Suppressor macrophage treated with lipopolysaccharide for 4 hours (primary cell): ENCODE data around the gene PPARG.
A peak's percentile ranks its signal among the peaks of the same experiment; 100 is the strongest.
"Not testable (repeated sequence)": the region's sequence is repeated elsewhere in the genome, so short reads cannot be mapped to it uniquely, and the experiment has no call there.

Experiments used
- DNase-seq: peaks from one replicate; pipeline ENCODE4 v3.0.0-alpha.2; 2020

Gene PPARG

DNA sequence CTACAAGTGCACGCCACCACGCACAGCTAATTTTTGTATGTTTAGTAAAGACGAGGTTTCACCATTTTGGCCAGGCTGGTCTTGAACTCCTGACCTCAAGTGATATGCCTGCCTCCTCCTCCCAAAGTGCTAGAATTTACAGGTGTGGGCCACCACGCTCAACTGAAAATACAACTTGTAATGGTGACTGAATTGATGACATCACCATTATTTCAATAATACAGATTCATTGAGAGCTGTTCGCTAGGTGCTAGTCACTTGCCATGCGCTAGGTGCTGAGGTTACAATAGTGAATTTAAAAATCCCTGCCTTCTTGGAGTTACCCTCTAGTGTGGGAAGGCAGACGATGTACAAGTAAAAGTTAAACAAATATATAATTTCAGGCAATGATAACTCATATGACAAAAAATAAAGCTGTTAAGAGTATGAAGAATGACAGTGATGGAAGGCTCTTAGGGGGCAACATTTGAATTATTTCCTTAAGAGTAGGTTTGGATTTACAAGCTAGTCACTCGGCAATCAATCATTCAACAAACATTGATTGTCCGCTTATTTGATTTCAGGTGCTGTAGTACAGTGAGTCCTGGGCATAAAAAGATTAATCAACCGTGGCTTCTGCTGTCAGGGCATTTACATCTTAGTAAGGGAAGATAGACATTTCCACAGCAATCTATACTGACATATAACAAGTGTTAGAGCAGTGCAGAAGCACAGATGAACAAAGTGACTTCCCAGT, 9.1 kb upstream of the PPARG start:
- no peak for DNase-seq

DNA sequence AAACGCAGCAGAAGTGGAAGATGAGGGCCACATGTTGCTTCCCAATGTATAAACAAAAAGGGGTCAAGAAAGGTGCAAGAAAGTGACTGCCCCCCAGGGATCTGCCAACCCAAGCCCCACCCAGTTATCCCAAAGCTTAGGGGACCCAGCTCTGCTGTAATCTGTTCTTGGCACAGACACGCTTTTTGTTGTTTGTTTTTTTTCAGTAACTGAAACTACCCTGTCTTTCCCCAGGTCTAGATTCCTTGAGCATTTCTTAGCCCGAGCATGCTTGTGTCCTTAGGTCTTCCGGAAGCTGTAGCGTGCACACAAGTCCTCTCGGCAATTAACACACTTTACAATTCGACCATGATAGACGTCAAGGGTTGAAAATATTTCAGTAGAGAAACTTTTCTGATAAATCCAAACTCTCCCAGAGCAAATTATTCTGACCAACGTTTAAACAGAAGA, 8.5 kb upstream of the PPARG start:
- DNase-seq, result no peak

DNA sequence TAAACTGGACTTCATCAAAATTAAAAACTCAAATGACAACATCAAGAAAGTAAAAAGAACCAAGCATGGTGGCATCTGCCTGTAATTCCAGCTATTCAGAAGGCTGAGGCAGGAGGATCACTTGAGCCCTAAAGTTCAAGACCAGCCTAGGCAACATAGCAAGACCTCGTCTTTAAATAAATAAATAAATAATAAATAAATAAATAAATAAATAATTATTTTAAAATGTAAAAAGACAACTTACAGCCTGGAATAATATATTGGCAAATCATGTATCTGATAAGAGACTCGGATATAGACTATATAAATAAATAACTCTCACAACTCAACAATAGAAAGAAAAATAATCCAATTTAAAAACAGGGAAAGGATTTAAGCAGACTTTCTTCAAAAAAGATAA, 4.3 kb upstream of the PPARG start:
- DNase-seq, result no peak

GRCh38 chr3:12285003-12285555, 3.8 kb upstream of the PPARG start:
- DNase-seq, result no peak

- not testable (repeated sequence) for DNase-seq
Observed at GRCh38 chr3:12285779-12286178, 3.1 kb upstream of the PPARG start.

- DNase-seq, result no peak
Observed at GRCh38 chr3:12286504-12286903, 2.4 kb upstream of the PPARG start.

GRCh38 chr3:12286927-12287726, 1.7 kb upstream of the PPARG start:
- no peak for DNase-seq

GRCh38 chr3:12287727-12288181, 1.1 kb upstream of the PPARG start:
- DNase-seq, result peak; percentile 67

DNA sequence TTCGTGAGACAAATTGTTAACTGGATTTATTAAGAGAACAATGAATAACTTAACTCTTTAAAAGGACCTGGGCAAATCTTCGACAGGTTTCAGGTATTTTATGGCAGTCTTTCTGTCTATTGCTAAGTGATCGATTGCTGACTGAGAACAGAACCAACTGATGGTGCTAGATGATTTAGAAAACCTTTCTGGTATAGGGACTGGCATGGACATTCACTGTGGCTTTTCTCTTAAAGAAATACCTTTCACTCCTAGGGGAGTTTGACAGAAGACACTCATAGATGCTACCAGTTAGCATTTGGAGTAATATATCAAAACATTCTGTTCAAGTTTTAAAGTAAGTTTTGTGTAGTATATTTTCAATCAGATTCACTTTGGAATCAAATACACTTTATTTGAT, 654 bp downstream of the PPARG start:
- DNase-seq, result no peak

GRCh38 chr3:12292770-12293169, 3.9 kb downstream of the PPARG start:
- DNase-seq, result no peak

- DNase-seq, result no peak
Observed at GRCh38 chr3:12294885-12295580, 6.2 kb downstream of the PPARG start.

- no peak for DNase-seq
Observed at GRCh38 chr3:12296511-12296910, 7.6 kb downstream of the PPARG start.

DNA sequence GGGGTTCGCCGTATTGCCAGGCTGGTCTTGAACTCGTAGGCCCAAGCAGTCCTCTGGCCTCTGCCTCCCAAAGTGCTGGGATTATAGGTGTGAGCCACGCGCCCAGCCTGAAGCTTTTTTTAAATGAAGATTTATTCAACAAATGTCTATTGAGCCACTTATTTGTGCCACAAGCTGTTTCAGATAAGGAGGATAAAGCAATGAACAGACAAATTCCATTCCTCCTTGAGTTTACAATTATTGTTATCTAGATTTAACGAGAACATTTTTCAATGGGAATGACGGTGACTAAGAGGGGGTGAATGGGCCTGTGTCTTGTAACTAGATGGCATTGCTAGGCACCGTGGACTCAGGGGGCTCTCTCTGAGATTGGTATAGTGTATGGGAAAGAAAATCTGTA, 10.2 kb downstream of the PPARG start:
- DNase-seq, result no peak

GRCh38 chr3:12300137-12300536, 11.3 kb downstream of the PPARG start:
- no peak for DNase-seq

GRCh38 chr3:12301031-12301430, 12.2 kb downstream of the PPARG start:
- DNase-seq, result no peak

DNA sequence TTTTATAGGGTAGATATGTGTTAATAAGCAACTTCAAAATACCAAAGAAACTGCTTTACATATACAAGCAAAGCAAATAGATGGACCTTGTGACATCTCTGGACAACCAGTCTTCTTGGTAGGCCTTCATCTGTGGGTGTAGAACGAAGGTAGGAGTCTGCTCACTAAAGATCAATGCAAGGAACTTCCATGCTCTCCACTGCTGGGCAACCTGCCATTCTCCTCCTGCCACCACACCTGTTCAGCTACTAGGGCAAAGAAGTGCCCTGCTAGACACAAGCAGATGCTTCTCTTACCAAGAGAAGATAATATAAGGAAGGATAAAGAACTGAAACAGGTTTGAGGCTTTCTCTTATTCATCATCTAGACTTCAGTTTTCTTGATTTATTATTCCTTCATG, 12.6 kb downstream of the PPARG start:
- no peak for DNase-seq

- no peak for DNase-seq
Observed at GRCh38 chr3:12302564-12302963, 13.7 kb downstream of the PPARG start.

DNA sequence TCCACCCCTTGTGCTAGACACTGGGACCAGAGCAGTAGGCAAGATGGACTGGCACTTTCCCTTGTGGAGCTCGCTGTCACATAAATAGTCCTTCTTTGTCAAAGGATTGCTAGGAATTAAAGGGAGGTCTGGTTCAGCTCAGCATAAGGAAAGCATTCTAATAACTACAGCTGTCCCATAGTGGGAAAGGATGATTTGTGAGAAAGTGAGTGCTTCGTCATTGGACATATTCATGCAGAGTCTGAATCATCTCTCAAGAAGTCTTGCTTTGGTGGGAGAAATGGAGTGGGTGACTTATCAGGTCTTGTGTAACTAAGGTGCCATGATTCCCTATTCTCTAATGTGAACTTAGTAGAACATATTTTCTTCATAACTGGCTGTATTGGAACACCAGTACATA, 14.7 kb downstream of the PPARG start:
- DNase-seq, result peak; percentile 90

DNA sequence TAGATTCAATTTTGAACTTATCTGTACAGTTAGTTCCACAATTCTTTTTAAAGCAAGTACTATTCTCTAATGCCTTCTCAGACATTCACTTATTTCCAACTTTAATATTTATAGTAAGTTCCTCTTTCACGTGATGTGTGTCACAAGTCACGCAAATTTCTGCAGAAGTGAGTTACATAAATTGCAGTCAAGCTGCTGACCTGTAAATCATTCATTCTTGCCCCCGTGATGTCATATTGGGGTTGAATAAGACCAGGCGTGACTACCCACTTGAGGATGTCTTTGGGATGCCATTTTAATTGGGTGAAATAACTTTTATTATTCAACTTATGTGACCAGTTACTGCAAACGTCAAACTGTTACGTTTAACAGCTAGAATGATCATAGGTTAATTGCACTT, 15.1 kb downstream of the PPARG start:
- DNase-seq, result peak; percentile 90

GRCh38 chr3:12307136-12307535, 18.3 kb downstream of the PPARG start:
- no peak for DNase-seq

GRCh38 chr3:12308517-12308916, 19.6 kb downstream of the PPARG start:
- peak; percentile 70 for DNase-seq

DNA sequence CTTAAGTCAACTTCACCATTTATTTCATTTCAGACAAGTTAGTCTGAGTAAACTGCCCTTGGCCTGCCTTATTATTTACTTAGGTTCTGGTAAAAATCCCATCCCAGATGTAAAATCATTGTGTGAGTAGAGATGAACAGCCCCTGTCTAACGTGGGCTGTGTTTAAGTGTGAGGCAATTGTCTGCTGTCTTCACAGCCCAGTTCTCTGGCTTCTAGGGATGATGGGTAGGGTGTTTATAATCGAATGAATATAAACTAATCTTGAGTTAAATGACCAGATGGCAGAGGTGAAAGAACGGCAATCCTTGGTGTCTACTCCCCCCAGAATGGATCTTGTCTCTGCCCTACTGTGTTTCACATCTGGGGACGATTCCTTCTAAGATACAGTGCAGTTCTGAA, 20.8 kb downstream of the PPARG start:
- DNase-seq, result no peak

GRCh38 chr3:12312010-12312409, 23.1 kb downstream of the PPARG start:
- no peak for DNase-seq
